ENCODE data around the gene CDIP1.

Gene CDIP1

DNA sequence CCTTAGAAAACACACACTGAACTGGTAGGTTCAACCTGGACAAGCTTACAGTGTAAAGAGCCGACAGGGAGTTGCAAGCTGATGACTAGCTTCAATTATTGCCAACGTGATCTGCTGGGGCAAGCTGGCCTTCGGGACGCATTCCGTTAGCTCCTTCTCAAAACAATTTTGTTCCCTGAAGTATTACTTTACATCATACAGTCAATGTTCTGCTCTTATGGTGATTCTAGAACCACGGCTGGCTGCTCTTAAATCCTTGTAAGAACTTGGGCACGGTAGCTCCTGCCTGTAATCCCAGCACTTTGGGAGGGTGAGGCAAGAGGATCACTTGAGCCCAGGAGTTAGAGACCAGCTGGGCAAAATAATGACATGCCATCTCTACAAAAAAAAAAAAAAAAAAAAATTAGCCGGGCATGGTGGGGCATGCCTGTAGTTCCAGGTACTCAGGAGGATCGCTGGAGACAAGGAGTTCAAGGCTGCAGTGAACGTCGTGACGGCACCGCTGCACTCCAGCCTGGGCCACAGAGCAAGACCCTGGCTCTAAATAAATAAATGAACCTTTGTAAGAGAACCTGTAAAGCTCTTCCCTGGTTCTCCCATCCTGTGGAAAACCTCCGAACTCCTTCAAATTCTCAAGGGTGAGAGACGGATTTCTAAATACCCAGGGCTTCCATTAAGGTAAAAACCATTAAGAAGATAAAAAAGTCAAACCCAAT lies 2.0 kb downstream of the CDIP1 start:
- TF ChIP-seq, protein P1, sequence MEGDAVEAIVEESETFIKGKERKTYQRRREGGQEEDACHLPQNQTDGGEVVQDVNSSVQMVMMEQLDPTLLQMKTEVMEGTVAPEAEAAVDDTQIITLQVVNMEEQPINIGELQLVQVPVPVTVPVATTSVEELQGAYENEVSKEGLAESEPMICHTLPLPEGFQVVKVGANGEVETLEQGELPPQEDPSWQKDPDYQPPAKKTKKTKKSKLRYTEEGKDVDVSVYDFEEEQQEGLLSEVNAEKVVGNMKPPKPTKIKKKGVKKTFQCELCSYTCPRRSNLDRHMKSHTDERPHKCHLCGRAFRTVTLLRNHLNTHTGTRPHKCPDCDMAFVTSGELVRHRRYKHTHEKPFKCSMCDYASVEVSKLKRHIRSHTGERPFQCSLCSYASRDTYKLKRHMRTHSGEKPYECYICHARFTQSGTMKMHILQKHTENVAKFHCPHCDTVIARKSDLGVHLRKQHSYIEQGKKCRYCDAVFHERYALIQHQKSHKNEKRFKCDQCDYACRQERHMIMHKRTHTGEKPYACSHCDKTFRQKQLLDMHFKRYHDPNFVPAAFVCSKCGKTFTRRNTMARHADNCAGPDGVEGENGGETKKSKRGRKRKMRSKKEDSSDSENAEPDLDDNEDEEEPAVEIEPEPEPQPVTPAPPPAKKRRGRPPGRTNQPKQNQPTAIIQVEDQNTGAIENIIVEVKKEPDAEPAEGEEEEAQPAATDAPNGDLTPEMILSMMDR (IDR thresholded peaks at IDR 0.05; ENCODE audit: low read depth, low read length): no peak
- no peak for DNase-seq (ENCODE audit: low read depth, low spot score)
- H3K4me3 ChIP-seq (ENCODE audit: low read depth, low read length): no peak overlapping the region
- in situ Hi-C loops (cut with HindIII; ENCODE audit: low sequenced_read_pairs): no loop called here

DNA sequence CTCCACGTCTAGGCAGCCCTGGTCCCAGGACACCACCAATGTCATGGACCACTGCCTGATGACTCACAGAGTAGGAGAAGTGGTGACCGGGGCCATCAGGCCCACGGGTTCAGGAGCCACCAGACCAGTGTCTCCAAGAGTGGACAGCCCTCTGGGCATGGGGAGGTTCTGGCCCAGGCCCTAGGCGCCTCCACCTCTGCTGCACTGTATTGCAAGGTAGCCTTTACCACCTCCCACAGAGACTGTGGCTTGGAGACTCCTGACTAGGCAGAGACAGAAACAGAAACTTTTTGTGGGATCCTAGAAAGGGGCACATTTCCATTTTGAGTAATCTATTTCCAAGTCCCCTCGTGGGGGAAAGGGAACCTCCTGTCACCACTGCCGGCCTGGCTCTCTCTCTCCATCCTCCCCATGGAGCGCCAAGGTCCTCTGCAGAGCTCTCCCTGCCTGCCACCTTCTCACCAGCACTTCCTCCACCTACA lies 2.9 kb downstream of the CDIP1 start:
- TF ChIP-seq, protein P1 (IDR thresholded peaks at IDR 0.05; ENCODE audit: low read depth, low read length): no peak
- in situ Hi-C loops (cut with HindIII; ENCODE audit: low sequenced_read_pairs): no loop called here
- no peak for DNase-seq (ENCODE audit: low read depth, low spot score)

DNA sequence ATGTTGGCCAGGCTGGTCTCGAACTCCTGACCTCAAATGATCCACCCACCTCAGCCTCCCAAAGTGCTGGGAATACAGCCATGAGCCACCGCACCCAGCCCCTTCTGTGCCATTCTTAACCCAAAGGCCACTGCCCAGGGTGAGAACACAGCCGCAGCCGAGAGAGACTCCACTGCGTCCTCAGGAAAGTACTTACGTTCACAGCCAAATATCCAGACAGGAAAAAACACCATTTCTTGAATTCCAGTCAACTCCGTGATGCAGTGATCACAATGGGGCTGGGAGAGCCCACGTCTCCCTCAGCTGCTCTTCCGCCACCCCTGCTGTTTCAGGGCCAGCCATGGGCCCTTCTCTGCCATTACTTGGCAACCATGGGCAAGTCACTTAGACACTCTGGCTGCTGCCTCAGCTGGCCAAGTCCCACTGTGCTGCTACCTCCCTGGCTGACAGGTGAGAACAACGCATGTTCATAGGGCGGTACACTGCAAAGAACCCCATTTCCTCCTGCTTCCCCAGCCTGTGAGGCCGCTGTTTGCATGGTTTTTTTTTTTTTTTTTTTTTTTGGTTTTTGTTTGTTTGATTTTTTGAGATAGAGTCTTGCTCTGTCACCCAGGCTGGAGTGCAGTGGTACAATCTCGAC lies 4.3 kb downstream of the CDIP1 start:
- H3K4me3 ChIP-seq (ENCODE audit: low read depth, low read length): no peak overlapping the region
- no peak for DNase-seq (ENCODE audit: low read depth, low spot score)
- in situ Hi-C loops (cut with HindIII; ENCODE audit: low sequenced_read_pairs): no loop called here
- TF ChIP-seq, protein P1 (IDR thresholded peaks at IDR 0.05; ENCODE audit: low read depth, low read length): no peak

More for the DNA sequence above, 2.9 kb downstream of the CDIP1 start:
- H3K4me3 ChIP-seq (ENCODE audit: low read depth, low read length): no peak overlapping the region

DNA sequence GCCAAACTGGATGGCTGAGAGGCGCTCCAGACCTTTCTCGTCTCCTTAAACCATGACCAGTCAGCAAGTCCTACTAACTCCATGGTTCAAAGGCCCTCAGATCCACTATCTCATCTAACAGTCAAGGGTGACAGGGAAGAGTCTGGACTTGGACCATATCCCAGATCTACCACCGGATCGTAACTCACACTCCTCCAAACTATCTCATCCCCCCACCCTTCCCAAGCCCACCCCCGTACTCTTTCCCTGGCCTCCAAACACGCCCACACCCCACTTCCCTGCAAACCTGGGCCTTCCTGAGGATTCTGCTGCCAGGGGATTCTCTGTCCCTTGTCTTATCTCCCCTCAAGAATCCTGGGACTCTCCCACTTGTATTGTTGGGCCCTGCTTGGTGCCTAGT lies 5.1 kb downstream of the CDIP1 start:
- TF ChIP-seq, protein P1 (IDR thresholded peaks at IDR 0.05; ENCODE audit: low read depth, low read length): no peak
- in situ Hi-C loops (cut with HindIII; ENCODE audit: low sequenced_read_pairs): no loop called here
- no peak for DNase-seq (ENCODE audit: low read depth, low spot score)
- no peak overlapping the region for H3K4me3 ChIP-seq (ENCODE audit: low read depth, low read length)

DNA sequence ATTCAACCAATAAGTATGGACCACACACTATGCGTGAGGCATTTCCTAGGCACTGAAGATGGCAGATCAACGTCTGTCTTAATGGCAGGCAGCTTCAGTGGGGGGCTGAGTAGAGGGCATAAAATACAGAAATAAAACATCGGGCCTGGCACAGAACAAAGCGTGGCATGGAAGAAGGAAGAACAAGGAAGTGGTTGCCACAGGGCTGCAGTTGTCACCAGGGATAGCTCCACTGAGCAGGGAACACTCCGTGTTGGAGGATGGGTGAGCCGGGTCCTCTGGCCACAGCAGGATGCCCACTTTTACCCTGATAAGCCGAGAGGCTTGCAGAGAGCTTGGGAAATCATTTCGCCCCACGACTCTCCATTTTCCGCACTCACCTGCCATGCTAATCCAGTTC lies 6.3 kb downstream of the CDIP1 start:
- no peak overlapping the region for H3K4me3 ChIP-seq (ENCODE audit: low read depth, low read length)
- in situ Hi-C loops (cut with HindIII; ENCODE audit: low sequenced_read_pairs): no loop called here
- TF ChIP-seq, protein P1 (IDR thresholded peaks at IDR 0.05; ENCODE audit: low read depth, low read length): no peak
- DNase-seq (ENCODE audit: low read depth, low spot score): no peak

DNA sequence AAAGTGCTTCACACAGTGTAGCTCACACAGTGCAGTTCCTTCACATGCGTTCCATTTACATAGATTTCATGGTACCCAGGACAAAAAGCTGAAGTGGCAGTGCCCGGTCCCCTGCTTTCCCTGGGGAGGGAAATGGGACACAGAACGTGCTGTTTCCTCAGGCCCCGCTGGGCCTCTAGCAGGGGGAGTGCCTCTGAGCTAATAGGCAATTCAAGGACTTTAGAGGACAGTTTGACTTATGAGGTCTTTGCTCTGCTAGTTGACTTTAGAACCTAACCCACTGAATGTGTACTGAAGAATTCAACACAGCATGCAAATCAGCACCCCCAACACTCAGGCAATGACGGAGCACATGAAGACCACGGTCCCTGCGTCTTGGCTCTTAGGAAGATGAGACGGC lies 6.8 kb downstream of the CDIP1 start:
- H3K4me3 ChIP-seq (ENCODE audit: low read depth, low read length): no peak overlapping the region
- TF ChIP-seq, protein P1 (IDR thresholded peaks at IDR 0.05; ENCODE audit: low read depth, low read length): no peak
- DNase-seq (ENCODE audit: low read depth, low spot score): no peak
- in situ Hi-C loops (cut with HindIII; ENCODE audit: low sequenced_read_pairs): no loop called here

Data from astrocyte of the spinal cord (primary cell).